SK-N-SH treated with all-trans-retinoic acid at 6 μM for 48 hours (cell line): ENCODE data around the gene PPL.

Source experiments
- CREB5 ChIP-seq: fragments of 250-450 bp; sonication (Bioruptor Pico); IDR thresholded peaks from 2 replicates; pipeline ENCODE4 v1.5.1; 2020; ENCODE audit warnings: low read depth, mild to moderate bottlenecking, moderate library complexity
- ESRRG ChIP-seq: fragments of 250-450 bp; sonication (Bioruptor Pico); IDR thresholded peaks from 2 replicates; pipeline ENCODE4 v1.6.1; 2021; ENCODE audit warnings: mild to moderate bottlenecking
- ZFP3 ChIP-seq: fragments of 250-450 bp; sonication (Bioruptor Pico); IDR thresholded peaks from 2 replicates; pipeline ENCODE4 v1.5.0; 2020; ENCODE audit warnings: mild to moderate bottlenecking, moderate library complexity

- TF ChIP-seq ZFP3 (CRISPR knock-in tag) (no peak), CREB5 (CRISPR knock-in tag) (no peak), ESRRG (CRISPR knock-in tag) (no peak)
Measured at GRCh38 chr16:4936991-4937781, at the start of gene PPL.
